Measurements from ENCODE around the gene LILRB1.
"Not testable (repeated sequence)": the region's sequence is repeated elsewhere in the genome, so short reads cannot be mapped to it uniquely, and the experiment has no call there.

LILRB1 gene

DNA sequence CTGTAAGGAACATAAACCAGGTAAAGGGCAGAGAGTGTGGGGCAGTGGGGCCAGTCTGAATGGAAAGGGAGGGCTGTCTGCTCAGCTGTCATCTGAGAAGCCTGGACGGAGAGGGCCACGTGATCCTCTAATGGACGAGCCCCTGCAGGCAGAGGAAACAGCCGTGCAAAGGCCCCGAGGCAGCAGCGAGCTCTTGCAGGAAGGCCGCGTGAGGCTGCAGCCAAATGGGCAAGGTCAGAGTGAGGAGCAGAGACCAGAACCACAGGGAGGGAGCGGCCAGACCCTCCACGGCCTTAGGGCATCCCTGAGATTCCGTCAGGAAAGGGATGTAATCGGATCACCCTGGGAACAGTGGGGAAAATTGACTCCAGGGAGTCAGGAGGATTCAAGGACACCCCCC lies 36.9 kb downstream of the LILRB1 start:
- no peak for DNase-seq

DNA sequence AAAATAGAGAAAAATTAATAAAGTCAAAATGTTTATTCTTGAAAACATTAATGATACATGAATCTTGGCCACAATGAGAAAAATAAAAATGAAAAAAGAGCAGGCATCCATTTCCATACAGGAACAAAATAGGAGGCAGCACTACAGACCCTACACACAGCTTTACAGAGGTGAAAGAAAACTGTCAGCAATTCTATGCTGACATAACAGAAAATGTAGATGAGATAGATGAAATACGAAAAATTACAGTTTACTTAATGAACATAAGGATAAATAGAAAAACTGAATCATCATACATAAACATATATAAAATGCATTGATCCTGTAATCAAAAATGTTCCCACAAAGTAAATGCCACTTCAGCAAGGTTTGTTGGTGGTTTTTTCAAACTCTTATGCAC lies 38.1 kb downstream of the LILRB1 start:
- no peak for DNase-seq

DNA sequence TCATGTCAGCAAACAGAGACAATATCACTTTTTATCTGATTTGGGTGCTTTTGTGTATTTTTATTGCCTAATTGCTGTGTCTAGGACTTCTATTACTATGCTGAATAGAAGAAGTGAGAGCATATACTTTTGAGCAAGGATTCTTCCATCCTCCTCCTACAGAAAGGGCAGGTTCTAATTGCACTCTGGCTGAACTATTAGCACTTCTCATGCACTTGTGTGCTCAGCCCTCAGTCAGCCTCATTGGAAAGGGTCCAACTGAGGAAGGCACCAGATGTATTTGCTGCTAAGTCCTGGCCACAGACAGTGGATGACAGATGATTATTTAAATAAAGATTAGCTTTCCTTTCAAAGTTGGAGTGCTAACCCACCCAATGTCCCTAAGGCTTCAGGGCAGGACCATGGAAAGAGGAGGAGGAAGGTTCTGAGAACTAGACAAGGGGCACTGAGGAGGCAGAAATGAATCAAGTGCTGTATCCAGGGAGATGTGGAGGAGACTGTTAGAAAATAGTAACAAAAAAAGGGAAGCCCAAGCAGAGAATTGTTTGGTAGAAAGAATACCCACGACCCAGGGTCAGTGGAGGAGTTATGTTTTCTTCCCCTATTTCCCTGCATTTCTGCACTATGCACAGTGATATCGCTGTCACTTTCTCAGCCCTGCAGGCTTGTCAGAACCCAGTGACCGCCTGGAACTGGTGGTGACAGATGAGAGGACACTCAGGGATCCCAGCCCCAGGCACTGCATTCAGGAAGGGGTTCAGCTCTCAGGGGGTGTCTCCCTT lies 40.5 kb downstream of the LILRB1 start:
- no peak for DNase-seq

DNA sequence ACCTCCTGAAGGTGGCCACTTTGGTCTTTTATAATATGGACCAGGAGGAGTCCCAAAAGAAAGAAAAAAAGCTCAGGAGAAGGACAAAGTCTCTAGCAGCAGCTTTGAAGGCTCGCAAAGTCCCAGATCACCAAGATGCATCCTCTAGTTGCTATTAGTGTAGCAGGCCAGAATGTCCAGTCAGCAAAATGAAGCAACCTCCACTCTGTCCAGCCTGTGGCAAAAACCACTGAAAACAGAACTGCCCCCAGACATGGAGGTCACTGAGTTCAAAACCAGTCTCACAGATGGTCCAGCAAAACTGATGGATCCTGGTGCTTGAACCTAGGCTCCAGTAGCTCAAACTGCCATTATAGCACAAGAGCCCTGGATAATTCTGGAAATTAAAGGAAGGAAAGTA lies 42.9 kb downstream of the LILRB1 start:
- DNase-seq, result no peak

DNA sequence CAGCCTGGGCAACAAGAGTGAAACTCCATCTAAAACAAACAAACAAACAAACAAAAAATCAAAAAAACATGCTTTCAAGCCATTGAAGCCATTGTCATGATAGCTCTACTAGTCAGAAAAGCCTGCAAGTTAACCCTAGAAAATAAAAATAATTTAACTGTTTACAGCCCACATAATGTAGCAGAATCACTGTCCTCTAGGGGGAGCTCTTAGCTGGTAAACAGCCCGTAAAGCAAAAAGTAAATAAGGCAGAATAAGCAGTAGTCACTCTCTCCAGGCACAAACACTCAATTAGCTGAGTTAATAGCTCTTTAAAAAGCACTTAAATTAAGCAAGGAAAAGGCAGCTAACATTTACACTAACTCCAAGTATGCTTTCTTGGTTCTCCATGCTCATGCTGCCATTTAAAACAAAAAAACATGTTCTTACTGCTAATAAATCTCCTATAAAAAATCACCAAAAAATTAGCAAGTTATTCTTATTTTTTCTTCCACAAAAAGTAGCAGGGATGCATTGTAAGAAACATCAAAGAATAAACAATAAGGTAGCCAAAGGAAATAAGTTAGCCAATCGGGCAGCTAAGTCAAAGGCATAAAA lies 43.8 kb downstream of the LILRB1 start:
- no peak for DNase-seq

DNA sequence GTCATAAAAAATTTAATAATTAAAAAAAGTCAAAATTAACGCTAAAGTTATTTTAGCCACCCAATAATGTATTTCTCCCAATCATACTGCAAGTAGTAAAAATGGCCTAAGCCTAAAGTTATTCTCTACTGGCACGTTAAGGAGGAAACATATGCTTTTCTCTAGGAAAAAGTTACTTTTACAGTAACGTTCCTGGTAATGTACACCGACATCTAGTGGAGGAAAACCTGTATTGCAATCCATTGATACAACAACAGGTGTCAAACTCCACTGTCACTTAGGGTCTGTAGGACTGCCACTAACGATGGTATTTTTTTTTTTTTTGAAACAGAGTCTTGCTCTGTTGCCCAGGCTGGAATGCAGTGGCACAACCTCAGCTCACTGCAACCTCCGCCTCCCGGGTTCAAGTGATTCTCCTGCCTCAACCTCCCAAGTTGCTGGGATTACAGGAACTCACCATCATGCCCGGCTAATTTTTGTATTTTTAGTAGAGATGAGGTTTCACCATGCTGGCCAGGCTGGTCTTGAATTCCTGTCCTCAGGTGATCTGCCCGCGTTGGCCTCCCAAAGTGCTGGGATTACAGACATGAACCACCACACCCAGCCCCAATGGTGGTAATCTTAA lies 46.0 kb downstream of the LILRB1 start:
- DNase-seq, result not testable (repeated sequence)

DNA sequence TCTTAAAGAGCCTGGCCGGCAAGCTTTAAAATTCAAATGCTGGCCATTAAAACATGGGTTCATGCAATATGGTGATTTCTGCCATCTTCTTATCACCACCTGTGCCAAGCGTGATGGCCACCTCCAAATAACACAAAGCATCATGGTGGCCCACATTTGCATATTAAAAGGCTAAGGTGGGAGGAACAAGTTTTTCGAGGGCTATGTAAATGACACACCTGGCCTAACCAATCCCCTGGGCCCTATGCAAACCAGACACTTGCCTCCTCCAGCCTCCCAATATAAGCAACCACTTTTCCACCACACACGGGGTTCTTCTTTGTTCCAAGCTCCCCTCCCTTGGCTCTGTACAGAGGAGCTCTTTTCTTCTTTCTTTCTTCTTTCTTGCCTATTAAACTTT lies 46.9 kb downstream of the LILRB1 start:
- no peak for DNase-seq

DNA sequence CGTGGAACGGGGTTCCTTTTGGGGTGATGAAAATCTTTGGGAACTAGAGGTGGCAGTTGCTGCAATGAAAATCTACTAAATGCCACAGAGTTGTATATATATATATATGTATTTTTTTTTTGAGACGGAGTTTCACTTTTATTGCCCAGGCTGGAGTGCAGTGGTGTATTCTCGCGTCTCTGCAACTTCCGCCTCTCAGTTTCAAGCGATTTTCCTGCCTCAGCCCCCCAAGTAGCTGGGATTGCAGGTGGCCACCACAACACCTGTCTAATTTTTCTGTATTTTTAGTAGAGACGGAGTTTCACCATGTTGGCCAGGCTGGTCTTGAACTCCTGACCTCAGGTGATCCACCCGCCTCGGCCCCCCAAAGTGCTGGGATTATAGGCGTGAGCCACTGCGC lies 51.3 kb downstream of the LILRB1 start:
- DNase-seq, result not testable (repeated sequence)

DNA sequence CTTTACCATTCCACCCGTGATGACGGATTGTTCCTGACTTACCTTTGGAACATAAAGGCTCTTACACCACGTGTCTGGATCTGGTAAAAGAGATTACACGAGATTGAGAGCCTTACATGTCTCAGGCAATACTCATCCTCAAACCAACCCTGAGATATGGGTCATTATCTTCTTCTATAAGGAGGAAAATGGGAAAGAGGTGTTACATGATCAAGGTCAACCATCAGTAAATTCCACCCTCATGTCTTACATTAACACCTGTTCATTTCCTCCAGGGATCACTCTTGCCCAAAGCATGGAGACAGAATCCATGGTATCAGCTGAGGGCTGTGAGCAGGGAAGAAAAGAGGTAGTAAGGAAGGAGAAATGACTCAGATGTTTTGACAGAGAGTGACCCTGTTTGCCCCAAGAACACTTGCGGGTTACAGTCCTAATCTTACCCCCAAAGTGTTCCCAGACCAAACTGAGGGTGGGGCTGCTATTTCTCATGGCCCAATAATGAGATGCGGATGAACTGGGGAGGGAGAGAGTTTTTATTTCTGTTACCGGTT lies 52.1 kb downstream of the LILRB1 start:
- DNase-seq, result no peak

DNA sequence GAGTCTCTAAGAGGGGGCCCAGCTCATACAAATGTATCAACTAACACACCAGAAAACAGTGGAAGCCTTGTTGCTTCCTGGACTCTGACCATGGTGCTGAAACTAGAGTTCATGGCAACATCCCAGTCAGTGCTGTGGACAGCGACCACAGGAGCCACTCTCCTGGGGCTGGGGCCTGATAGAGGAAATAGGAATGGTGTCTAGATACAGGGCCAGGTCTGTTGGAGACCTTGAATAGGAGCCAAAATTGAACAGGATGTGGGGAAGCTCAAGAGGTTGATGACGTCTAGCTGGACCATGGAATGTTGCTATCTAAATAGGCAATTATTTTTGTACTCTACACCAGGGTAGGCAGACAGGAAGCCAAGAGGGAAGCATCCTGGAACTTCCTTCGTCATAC lies 54.2 kb downstream of the LILRB1 start:
- DNase-seq, result peak; percentile 60

All from NCI-H226 (cell line).